CD14-positive monocyte (primary cell): ENCODE data around the gene PAEP. TPM values are rescaled to one million over a fixed set of nuclear protein-coding genes. Genes with fewer than 3 reads are reported as not detected.
A peak's percentile ranks its signal among the peaks of the same experiment; 100 is the strongest.

Experiments used
- DNase-seq, 3 donors: peaks; one replicate each; pipeline ENCODE4 v3.0.0-alpha.2; 2011 to 2022
- H2AFZ ChIP-seq: 2 replicates; pipeline ENCODE4 v1.6.0; 2012; ENCODE audit warnings: mild to moderate bottlenecking, low read depth, low read length, inconsistent platforms; ENCODE audit not compliant: insufficient read depth, poor library complexity, severe bottlenecking
- H3K27ac ChIP-seq, 2 donors: 1 replicate in 1 of 2; 2 replicates in 1 of 2; pipeline ENCODE4 v1.5.1; 2012 to 2013; ENCODE audit warnings: low read length in 2 of 2, control low read depth in 1 of 2, inconsistent platforms in 1 of 2, low read depth in 1 of 2, mild to moderate bottlenecking in 1 of 2
- H3K27me3 ChIP-seq, 2 donors: one replicate each; pipeline versions ENCODE4 v1.6.0 to v1.6.1; 2011 to 2013; ENCODE audit warnings: low read length in 2 of 2; ENCODE audit not compliant: control insufficient read depth in 2 of 2, insufficient read depth in 2 of 2
- H3K36me3 ChIP-seq, 2 donors: replicated peaks in 1 of 2; 1 replicate in 1 of 2; 2 replicates in 1 of 2; pipeline versions ENCODE4 v1.5.1 to v1.6.1; 2012 to 2013; ENCODE audit warnings: low read length in 2 of 2, control low read depth in 1 of 2, inconsistent platforms in 1 of 2, mild to moderate bottlenecking in 1 of 2; ENCODE audit not compliant: insufficient read depth in 2 of 2, control insufficient read depth in 1 of 2
- H3K4me1 ChIP-seq, 2 donors: 1 replicate in 1 of 2; 2 replicates in 1 of 2; pipeline versions ENCODE4 v1.5.1 to v1.6.1; 2012 to 2013; ENCODE audit warnings: low read length in 2 of 2, control low read depth in 1 of 2, inconsistent platforms in 1 of 2, mild to moderate bottlenecking in 1 of 2, moderate library complexity in 1 of 2; ENCODE audit not compliant: insufficient read depth in 2 of 2, control insufficient read depth in 1 of 2
- H3K4me2 ChIP-seq: replicated peaks from 2 replicates; pipeline ENCODE3; 2012; ENCODE audit warnings: low read length, moderate library complexity, mild to moderate bottlenecking; ENCODE audit not compliant: poor library complexity, severe bottlenecking; ENCODE audit errors: extremely low read depth
- H3K4me3 ChIP-seq, 3 experiments: fragments of 200-600 bp in 1 of 3; sonication (generic) in 1 of 3; replicated peaks in 1 of 3; 1 replicate in 2 of 3; 2 replicates in 1 of 3; pipeline ENCODE4 v1.5.1; 2011 to 2013; ENCODE audit warnings: low read length in 3 of 3, mild to moderate bottlenecking in 3 of 3, control low read depth in 2 of 3, low read depth in 2 of 3, inconsistent platforms in 1 of 3, moderate library complexity in 1 of 3
- H3K79me2 ChIP-seq: 2 replicates; pipeline ENCODE4 v1.6.0; 2012; ENCODE audit warnings: mild to moderate bottlenecking, control low read depth, inconsistent platforms, low read length, moderate library complexity; ENCODE audit not compliant: insufficient read depth
- H3K9ac ChIP-seq: 2 replicates; pipeline ENCODE4 v1.6.0; 2017; ENCODE audit warnings: low read length, mild to moderate bottlenecking; ENCODE audit not compliant: insufficient read depth, poor library complexity, severe bottlenecking
- H3K9me3 ChIP-seq, 2 donors: replicated peaks in 1 of 2; 1 replicate in 1 of 2; 2 replicates in 1 of 2; pipeline versions ENCODE4 v1.5.1 to v1.6.1; 2012 to 2013; ENCODE audit warnings: low read length in 2 of 2, control low read depth in 1 of 2; ENCODE audit not compliant: control insufficient read depth in 1 of 2, insufficient read depth in 1 of 2
- H4K20me1 ChIP-seq: 2 replicates; pipeline ENCODE4 v1.6.0; 2012; ENCODE audit warnings: mild to moderate bottlenecking, low read length, control low read depth, moderate library complexity; ENCODE audit not compliant: insufficient read depth
- H3K27ac Mint-ChIP-seq, 7 donors: one replicate each; pipeline ENCODE4 v1.8.0; 2020; ENCODE audit warnings: mild to moderate bottlenecking in 7 of 7, mixed read lengths in 7 of 7, moderate library complexity in 6 of 7, inconsistent platforms in 2 of 7
- H3K27me3 Mint-ChIP-seq, 3 donors: one replicate each; pipeline ENCODE4 v1.8.0; 2021 to 2022; ENCODE audit warnings: low read depth in 3 of 3, mild to moderate bottlenecking in 3 of 3, mixed read lengths in 3 of 3, moderate library complexity in 3 of 3, inconsistent platforms in 1 of 3
- H3K36me3 Mint-ChIP-seq, 2 donors: one replicate each; pipeline ENCODE4 v1.8.0; 2020; ENCODE audit warnings: mixed read lengths in 2 of 2, inconsistent platforms in 1 of 2, mild to moderate bottlenecking in 1 of 2
- H3K4me1 Mint-ChIP-seq: one replicate; pipeline ENCODE4 v1.8.0; 2020; ENCODE audit warnings: mild to moderate bottlenecking, mixed read lengths
- H3K4me3 Mint-ChIP-seq, 2 donors: one replicate each; pipeline ENCODE4 v1.8.0; 2020; ENCODE audit warnings: mild to moderate bottlenecking in 2 of 2, mixed read lengths in 2 of 2, moderate library complexity in 1 of 2
- H3K9me3 Mint-ChIP-seq, 7 donors: one replicate each; pipeline ENCODE4 v1.8.0; 2020 to 2022; ENCODE audit warnings: mixed read lengths in 7 of 7, mild to moderate bottlenecking in 6 of 7, moderate library complexity in 6 of 7, inconsistent platforms in 2 of 7
- WGBS: methylation state at CpG from one replicate; pipeline ENCODE4 v1.1.5; 2013; ENCODE audit warnings: missing lambda C conversion rate; ENCODE audit not compliant: insufficient coverage; 5-methylcytosine and 5-hydroxymethylcytosine counted together
- intact Hi-C, 2 donors: fragments of 100-400 bp; cut with micrococcal nuclease; formaldehyde crosslinking; loops; one replicate each; pipeline versions ENCODE4 v1.15.0 to v1.15.1; 2023
- polyA plus RNA-seq, 3 donors: library from polyadenylated mRNA; depleted of rRNA in 1 of 3; unstranded in 2 of 3; stranded (reverse) in 1 of 3; fragments of 300-500 nt in 2 of 3; fragments of >200 nt in 1 of 3; fragmentation: Illumina TruSeq in 2 of 3; gene quantifications; 1 replicate in 2 of 3; 2 replicates in 1 of 3; pipeline ENCODE4 v1.2.3, GENCODE V29; 2012 to 2021
- TF ChIP-seq, protein P1 (sequence below): fragments of 200-600 bp; IDR thresholded peaks from one replicate; pipeline ENCODE4 v1.8.0; 2022; ENCODE audit warnings: antibody characterized with exemption, mild to moderate bottlenecking

Gene PAEP
- polyA plus RNA-seq, 3 donors, result not detected

- peaks cover 13 to 22% (median 18%) of the 10 kb centered on the region in 3 donors for H3K27me3 Mint-ChIP-seq
- no peak overlapping the region for H3K27ac ChIP-seq
- intact Hi-C loops, result no loop called here
- peaks cover 3% of the 10 kb centered on the region for H3K4me1 Mint-ChIP-seq
- TF ChIP-seq, protein P1, sequence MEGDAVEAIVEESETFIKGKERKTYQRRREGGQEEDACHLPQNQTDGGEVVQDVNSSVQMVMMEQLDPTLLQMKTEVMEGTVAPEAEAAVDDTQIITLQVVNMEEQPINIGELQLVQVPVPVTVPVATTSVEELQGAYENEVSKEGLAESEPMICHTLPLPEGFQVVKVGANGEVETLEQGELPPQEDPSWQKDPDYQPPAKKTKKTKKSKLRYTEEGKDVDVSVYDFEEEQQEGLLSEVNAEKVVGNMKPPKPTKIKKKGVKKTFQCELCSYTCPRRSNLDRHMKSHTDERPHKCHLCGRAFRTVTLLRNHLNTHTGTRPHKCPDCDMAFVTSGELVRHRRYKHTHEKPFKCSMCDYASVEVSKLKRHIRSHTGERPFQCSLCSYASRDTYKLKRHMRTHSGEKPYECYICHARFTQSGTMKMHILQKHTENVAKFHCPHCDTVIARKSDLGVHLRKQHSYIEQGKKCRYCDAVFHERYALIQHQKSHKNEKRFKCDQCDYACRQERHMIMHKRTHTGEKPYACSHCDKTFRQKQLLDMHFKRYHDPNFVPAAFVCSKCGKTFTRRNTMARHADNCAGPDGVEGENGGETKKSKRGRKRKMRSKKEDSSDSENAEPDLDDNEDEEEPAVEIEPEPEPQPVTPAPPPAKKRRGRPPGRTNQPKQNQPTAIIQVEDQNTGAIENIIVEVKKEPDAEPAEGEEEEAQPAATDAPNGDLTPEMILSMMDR, result no peak
- no peaks in the 10 kb centered on the region for H4K20me1 ChIP-seq
- peaks cover 0 to 2% (median 0%) of the 10 kb centered on the region in 7 donors for H3K9me3 Mint-ChIP-seq
- no peak overlapping the region for H2AFZ ChIP-seq
- H3K4me3 Mint-ChIP-seq, result peak overlapping the region in 1 of 2 donors; percentile 20
- H3K4me3 ChIP-seq, result no peak overlapping the region
- WGBS, result 62% methylated on average over 20 of the region's 25 CpGs
- no peak overlapping the region for H3K4me2 ChIP-seq
- H3K79me2 ChIP-seq, result no peaks in the 10 kb centered on the region
- DNase-seq, result no peak
- no peaks in the 10 kb centered on the region for H3K36me3 ChIP-seq
- no peaks in the 10 kb centered on the region for H3K9me3 ChIP-seq
- no peaks in the 10 kb centered on the region for H3K27me3 ChIP-seq
- no peaks in the 10 kb centered on the region for H3K4me1 ChIP-seq
- no peak overlapping the region for H3K9ac ChIP-seq
- H3K27ac Mint-ChIP-seq, result no peak overlapping the region
- no peaks in the 10 kb centered on the region for H3K36me3 Mint-ChIP-seq
These were observed 45.3 kb upstream of the PAEP start for GRCh38 chr9:135516132-135516860.

- Mint-ChIP-seq H3K9me3 (peaks cover 0 to 2% (median 0%) of the 10 kb centered on the region in 7 donors), H3K4me3 (no peak overlapping the region), H3K36me3 (no peaks in the 10 kb centered on the region), H3K27me3 (peaks cover 13 to 22% (median 14%) of the 10 kb centered on the region in 3 donors), H3K27ac (no peak overlapping the region), H3K4me1 (no peaks in the 10 kb centered on the region)
- H3K27me3 ChIP-seq, result no peaks in the 10 kb centered on the region
- H3K9ac ChIP-seq, result no peak overlapping the region
- 95% methylated on average over 24 of the region's 24 CpGs for WGBS
- TF ChIP-seq, protein P1, result no peak
- intact Hi-C loops, result no loop called here
- no peaks in the 10 kb centered on the region for H3K9me3 ChIP-seq
- no peak overlapping the region for H2AFZ ChIP-seq
- H3K36me3 ChIP-seq, result no peaks in the 10 kb centered on the region
- no peak for DNase-seq
- H3K4me1 ChIP-seq, result no peaks in the 10 kb centered on the region
- no peak overlapping the region for H3K27ac ChIP-seq
- H3K79me2 ChIP-seq, result no peaks in the 10 kb centered on the region
- H3K4me2 ChIP-seq, result no peak overlapping the region
- no peak overlapping the region for H3K4me3 ChIP-seq
- no peaks in the 10 kb centered on the region for H4K20me1 ChIP-seq
These were observed 44.1 kb upstream of the PAEP start for GRCh38 chr9:135517407-135517822.
